ENCODE results near the gene FAM13C.
"Not testable (repeated sequence)": the region's sequence is repeated elsewhere in the genome, so short reads cannot be mapped to it uniquely, and the experiment has no call there.

Gene FAM13C

DNA sequence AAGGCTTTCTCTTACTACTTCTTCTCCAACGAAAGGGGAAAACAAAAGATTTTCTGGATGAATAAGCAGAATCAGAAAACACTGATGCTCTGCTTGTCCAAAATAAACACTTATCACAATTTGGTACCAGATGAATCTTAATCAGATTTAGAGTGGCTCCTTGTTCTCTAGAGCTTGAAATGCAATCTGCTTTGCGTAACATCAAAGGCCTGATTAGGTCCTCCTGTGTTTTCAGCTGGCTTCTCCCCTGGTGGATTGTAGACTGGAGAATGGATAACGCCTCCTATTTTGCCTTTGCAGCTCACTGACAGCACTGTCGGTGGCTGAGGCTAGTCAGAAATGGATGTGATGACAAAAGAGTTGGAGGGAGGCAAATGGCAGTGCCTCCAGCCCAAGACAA lies 91.2 kb downstream of the FAM13C start:
- DNase-seq: peak; percentile 58

DNA sequence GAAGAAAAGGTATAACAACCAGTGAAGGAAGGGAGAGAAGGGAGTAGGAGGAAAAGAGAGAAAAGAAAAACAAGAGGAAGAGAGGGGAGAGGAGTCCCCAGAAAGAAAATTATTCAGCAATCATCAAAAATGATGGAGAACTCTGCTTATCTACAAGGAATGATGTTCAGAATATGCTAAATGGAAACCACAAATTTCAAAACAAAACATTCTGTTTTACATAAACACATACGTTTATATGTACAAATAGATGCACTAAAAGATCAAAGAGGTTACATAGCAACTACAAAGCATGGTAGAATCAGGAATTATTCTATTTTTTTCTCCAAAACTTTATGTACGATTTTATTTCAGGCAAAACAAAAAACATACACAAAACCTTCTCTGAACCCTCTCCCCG lies 91.9 kb downstream of the FAM13C start:
- no peak for DNase-seq

- DNase-seq: no peak
These were observed 92.7 kb downstream of the FAM13C start for GRCh38 chr10:59269651-59270050.

- DNase-seq: no peak
These were observed 93.9 kb downstream of the FAM13C start for GRCh38 chr10:59268460-59268859.

DNA sequence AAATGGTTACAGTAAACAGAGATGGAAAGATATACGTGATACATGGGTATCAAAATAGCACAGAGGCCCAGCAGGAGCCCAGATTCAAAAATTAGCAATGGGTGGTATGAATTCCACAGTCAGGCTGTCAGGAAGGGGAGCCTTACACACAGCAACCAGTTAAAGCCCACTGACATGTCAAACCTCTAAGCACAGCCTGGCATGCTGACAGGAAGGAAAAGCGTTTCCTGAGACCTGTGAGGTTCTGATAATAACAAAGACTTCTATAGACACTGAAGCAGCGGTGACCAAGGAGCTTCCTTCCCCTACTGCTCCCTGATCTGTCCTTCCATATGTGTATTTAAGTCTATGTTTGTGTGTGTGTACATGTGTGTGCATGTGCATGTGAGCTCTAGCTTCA lies 96.0 kb downstream of the FAM13C start:
- DNase-seq: no peak

GRCh38 chr10:59265141-59265540 lies 97.2 kb downstream of the FAM13C start:
- DNase-seq: no peak

- DNase-seq: peak; percentile 10
These were observed 103.5 kb downstream of the FAM13C start for GRCh38 chr10:59258890-59259289.

DNA sequence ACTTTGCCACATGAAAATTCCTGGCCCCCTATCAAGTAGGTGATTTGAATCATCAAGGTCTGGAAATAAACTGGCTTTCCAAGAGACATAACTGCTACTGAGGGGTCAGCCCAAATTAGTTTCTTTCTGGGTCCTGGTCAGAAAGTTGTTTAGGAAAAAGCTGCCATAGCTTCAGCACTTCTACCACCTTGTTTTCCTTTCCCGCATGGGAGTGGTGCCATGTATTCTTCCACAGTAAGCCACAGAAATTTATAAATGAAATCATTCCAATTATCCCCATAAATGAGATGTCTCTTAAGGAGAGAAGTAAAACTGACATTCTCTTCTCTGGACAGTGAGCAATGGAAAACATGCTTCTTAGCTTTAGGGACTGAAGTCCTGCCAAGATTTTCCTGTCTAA lies 105.1 kb downstream of the FAM13C start:
- DNase-seq: no peak

GRCh38 chr10:59255463-59255862 lies 106.9 kb downstream of the FAM13C start:
- DNase-seq: no peak

DNA sequence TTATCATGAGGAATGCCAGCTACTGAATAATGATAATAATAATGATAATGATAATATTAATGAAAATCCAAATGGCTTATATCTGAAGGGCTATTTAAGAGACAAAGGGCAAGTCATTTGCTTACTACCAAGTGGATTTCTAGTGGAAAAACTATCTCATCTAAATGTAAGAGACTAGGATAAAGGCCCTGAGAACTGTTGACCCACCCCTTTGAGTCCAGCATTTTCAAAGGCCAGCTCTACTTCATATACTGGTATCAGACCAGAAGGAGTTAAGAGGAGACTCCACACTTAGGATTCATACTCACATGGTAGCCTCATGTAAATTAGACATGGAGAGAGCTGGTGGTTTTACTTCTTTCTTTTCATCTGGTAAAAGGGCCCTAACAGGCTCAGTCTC lies 109.9 kb downstream of the FAM13C start:
- no peak for DNase-seq

GRCh38 chr10:59245686-59246085 lies 116.7 kb downstream of the FAM13C start:
- no peak for DNase-seq

- no peak for DNase-seq
These were observed 117.5 kb downstream of the FAM13C start for GRCh38 chr10:59244871-59245270.

DNA sequence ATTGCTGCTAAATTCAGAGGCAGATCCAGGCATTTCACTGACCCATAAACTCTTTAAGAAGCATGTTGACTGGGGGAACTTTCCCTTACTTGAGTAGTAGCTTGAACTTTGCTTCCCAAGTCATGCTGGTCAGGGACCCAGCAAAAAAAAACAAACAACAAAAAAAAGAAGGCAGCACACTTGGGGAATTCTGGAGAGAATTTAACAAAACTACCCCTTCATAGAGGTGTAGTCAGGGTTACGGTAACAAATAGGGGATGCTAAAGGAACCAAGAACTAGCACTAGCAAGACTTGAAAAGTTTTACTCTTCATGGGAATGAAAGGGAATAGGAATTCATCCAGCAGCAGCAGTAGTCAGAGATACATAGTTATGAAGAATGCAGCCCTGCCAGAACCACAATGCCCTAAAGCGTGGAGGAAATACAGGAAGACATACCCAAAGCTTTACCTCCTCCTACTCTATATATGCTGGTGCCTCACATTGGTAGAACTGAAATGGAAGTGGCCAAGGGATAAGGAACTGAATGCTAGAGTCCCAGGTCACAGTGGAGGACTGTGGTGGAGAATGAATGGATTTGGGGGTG lies 118.6 kb downstream of the FAM13C start:
- no peak for DNase-seq

DNA sequence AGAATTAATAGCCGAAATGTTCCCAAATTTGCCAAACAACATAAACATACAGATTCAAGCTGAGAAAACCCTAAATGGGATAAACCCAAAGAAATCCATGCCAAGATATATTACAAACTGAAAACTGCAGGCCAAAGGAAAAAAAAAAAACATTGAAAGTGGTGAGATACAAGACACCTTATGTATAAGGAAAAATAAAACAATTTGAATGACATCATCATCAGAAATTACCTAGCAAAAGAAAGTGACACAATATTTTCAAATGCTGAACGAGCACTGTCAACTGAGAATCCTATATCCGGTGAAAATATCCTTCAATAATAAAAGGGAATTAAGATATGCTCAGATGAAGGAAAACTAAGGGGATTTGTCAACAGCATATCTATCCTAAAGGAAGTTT lies 119.4 kb downstream of the FAM13C start:
- DNase-seq: no peak

- DNase-seq: no peak
These were observed 120.3 kb downstream of the FAM13C start for GRCh38 chr10:59242057-59242456.

GRCh38 chr10:59240582-59241183 lies 121.7 kb downstream of the FAM13C start:
- peak; percentile 2 for DNase-seq

- not testable (repeated sequence) for DNase-seq
These were observed 123.2 kb downstream of the FAM13C start for GRCh38 chr10:59239108-59239507.

DNA sequence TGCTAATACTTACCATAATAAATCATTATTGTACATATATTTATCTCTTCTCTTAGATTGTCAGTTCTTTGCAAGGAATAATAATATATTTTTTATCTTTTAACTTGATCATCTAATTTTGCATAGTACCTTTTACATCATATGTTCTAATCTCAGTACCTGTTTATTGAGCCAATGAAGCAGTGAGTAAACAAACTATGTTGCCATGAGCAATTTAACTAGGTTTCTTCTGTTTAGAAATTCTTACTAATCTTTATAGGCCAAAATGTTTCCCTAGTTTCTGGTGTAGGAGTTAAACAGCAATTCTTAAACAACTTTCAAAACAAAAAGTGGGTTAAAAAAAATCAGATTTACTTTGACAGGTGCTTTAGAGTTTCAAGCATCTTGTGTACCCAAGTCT lies 124.6 kb downstream of the FAM13C start:
- no peak for DNase-seq

DNA sequence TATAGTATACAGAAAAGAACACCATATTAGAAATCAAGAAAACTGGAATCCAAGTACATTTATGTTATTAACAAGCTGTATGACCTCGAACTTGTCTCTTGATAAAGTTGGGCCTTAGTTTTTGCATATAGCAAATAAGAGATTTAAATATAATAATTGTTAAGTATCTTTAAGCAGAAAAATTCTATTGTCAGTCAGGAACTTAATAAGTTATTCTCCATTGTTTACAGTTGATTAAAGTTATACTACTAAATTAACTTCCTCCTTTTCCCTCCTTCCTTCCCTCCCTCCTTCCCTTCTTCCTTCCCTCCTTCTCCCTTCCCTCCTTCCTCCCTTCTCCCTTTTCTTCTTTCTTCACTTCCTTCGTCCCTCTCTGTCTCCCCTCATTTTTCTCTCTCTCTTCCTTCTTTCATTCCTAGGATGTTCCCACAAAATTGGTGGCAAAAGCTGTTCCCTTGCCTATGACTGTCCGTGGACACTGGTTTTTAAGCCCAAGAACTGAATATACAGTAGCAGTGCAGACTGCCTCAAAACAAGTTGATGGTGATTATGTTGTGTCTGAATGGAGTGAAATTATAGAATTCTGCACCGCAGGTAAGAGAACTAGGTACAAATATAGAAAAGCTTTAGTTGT lies 126.2 kb downstream of the FAM13C start:
- no peak for DNase-seq

GRCh38 chr10:59234816-59235429 lies 127.4 kb downstream of the FAM13C start:
- DNase-seq: no peak

DNA sequence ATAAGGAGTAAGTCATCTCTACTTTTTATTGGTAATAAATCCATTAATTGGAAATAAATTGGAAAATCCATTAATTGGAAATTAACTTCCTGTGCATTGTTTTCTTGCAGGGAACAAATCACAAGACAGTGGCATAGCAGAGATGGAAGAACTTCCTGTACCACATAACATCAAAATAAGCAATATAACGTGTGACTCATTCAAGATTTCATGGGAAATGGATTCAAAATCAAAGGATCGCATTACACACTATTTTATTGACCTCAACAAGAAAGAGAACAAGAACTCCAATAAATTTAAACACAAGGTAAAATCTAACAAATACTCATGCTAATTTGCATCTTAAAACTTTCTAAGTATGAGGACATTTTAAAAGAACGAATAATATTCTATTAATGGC lies 128.2 kb downstream of the FAM13C start:
- DNase-seq: no peak

DNA sequence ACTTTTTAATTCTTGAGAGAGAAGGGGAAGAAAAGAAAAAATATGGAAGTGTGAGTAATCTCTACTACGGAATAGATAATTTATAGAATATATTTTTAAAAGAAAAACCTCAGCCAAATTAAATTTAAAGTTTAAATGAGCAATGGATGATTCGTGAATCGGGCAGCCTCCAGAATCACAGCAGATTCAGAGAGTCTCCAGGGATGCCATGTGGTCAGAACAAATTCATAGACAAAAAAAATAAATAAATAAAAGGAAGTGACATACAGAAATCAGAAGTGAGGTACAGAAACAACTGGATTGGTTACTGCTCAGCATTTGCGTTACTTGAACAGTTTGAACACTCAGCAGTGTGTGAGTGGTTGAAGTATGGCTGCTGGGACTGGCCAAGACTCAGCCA lies 132.9 kb downstream of the FAM13C start:
- DNase-seq: no peak

DNA sequence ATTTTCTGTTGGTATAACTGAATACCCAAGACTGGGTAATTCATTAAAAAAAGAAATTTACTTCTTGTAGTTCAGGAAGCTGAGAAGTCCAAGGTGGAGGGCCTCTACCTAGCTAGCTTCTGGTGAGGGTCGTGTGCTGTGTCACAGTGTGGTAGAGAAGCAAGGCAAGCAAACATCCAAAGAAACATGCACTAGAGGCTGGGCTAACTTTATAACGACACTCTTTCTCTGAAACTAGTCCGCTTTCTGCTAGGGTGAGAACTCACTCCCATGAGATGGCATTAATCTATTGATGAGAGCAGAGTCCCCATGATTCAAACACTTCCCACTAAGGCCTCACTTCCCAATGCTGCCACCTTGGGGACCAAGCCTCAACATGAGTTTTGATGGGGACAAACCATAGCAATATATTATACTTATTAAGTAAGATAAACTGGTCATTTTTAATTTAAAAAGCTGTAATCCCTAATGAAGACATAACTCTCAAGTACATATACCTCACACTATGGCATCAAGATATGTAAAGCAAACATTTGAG lies 135.1 kb downstream of the FAM13C start:
- no peak for DNase-seq

GRCh38 chr10:59225211-59225610 lies 137.1 kb downstream of the FAM13C start:
- DNase-seq: no peak
